ENCODE measurements around the gene SLC9C1.

GRCh38 chr3:112200317-112200666, 93.7 kb downstream of the SLC9C1 start:
- TF ChIP-seq EZH2 (IDR thresholded peaks at IDR 0.05; ENCODE audit: low read length) (no peak), CTCF (optimal IDR thresholded peaks at IDR 0.05 in 1 of 3, IDR thresholded peaks at IDR 0.05 in 1 of 3, conservative IDR thresholded peaks at IDR 0.05 in 1 of 3; ENCODE audit: extremely low read depth in 1 of 3, insufficient read depth in 2 of 3, low read length in 3 of 3) (no peak)

Data from keratinocyte (primary cell).